Measurements from ENCODE around the gene MRPS2.

DNA sequence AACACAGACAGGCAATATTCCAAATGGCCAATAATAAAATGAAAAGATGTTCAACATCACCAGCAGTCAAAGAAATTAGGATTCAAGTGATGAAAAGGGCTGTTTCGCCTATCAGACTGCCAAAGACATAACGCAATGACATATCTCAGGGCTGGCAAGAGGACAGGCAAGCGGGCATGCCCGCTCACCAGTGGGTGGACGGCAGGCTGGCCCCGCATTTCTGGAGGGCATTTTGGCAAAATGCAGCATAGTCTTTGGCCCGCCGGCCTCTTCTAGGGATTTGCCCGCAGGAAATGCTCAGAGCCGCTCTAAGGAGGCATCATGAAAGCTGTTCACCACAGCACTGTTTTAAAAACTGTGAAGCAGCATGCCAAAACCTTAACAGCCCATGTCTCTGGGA, 22.3 kb upstream of the MRPS2 start:
- TF ChIP-seq, protein P1, sequence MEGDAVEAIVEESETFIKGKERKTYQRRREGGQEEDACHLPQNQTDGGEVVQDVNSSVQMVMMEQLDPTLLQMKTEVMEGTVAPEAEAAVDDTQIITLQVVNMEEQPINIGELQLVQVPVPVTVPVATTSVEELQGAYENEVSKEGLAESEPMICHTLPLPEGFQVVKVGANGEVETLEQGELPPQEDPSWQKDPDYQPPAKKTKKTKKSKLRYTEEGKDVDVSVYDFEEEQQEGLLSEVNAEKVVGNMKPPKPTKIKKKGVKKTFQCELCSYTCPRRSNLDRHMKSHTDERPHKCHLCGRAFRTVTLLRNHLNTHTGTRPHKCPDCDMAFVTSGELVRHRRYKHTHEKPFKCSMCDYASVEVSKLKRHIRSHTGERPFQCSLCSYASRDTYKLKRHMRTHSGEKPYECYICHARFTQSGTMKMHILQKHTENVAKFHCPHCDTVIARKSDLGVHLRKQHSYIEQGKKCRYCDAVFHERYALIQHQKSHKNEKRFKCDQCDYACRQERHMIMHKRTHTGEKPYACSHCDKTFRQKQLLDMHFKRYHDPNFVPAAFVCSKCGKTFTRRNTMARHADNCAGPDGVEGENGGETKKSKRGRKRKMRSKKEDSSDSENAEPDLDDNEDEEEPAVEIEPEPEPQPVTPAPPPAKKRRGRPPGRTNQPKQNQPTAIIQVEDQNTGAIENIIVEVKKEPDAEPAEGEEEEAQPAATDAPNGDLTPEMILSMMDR (IDR thresholded peaks at IDR 0.05), result no peak
- no peak for TF ChIP-seq ZFX (IDR thresholded peaks at IDR 0.05; ENCODE audit: borderline replicate concordance)
